Neural crest cell (in vitro differentiated cells): ENCODE results near the gene ADRA2A. TPM values are rescaled to one million over a fixed set of nuclear protein-coding genes. Genes with fewer than 3 reads are reported as not detected.

Experiments
- DNase-seq: peaks from one replicate; pipeline ENCODE4 v3.0.0; 2021; ENCODE audit warnings: low read depth, mixed read lengths, low spot score
- H3K27ac Mint-ChIP-seq: one replicate; pipeline ENCODE4 v1.8.0; 2021; ENCODE audit warnings: mild to moderate bottlenecking, mixed read lengths; ENCODE audit not compliant: unreplicated experiment
- H3K27me3 Mint-ChIP-seq: 2 replicates; pipeline ENCODE4 v1.8.0; 2021; ENCODE audit warnings: low read depth, mild to moderate bottlenecking, mixed read lengths
- H3K36me3 Mint-ChIP-seq: 2 replicates; pipeline ENCODE4 v1.8.0; 2021; ENCODE audit warnings: low read depth, mild to moderate bottlenecking, mixed read lengths
- H3K4me1 Mint-ChIP-seq: 2 replicates; pipeline ENCODE4 v1.8.0; 2021; ENCODE audit warnings: mixed read lengths
- H3K4me3 Mint-ChIP-seq: one replicate; pipeline ENCODE4 v1.8.0; 2021; ENCODE audit warnings: mild to moderate bottlenecking, mixed read lengths
- H3K9me3 Mint-ChIP-seq: 2 replicates; pipeline ENCODE4 v1.8.0; 2021; ENCODE audit warnings: mixed read lengths
- total RNA-seq: library from RNA; stranded (reverse); gene quantifications from 2 replicates; pipeline ENCODE4 v1.2.1, GENCODE V29; 2021
- TF ChIP-seq, protein P1 (sequence below): fragments of 200-600 bp; sonication (generic); conservative IDR thresholded peaks from 2 replicates; pipeline ENCODE4 v1.5.0; 2021; ENCODE audit warnings: antibody characterized with exemption, mild to moderate bottlenecking

ADRA2A gene
- total RNA-seq, 1 donor from 2014 or later: 0.14 TPM

GRCh38 chr10:111107023-111107422, 30.2 kb downstream of the ADRA2A start:
- H3K4me1 Mint-ChIP-seq: no peaks in the 10 kb centered on the region
- TF ChIP-seq, protein P1, sequence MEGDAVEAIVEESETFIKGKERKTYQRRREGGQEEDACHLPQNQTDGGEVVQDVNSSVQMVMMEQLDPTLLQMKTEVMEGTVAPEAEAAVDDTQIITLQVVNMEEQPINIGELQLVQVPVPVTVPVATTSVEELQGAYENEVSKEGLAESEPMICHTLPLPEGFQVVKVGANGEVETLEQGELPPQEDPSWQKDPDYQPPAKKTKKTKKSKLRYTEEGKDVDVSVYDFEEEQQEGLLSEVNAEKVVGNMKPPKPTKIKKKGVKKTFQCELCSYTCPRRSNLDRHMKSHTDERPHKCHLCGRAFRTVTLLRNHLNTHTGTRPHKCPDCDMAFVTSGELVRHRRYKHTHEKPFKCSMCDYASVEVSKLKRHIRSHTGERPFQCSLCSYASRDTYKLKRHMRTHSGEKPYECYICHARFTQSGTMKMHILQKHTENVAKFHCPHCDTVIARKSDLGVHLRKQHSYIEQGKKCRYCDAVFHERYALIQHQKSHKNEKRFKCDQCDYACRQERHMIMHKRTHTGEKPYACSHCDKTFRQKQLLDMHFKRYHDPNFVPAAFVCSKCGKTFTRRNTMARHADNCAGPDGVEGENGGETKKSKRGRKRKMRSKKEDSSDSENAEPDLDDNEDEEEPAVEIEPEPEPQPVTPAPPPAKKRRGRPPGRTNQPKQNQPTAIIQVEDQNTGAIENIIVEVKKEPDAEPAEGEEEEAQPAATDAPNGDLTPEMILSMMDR: no peak
- peaks cover 7% of the 10 kb centered on the region for H3K27me3 Mint-ChIP-seq
- no peak for DNase-seq
- peaks cover 6% of the 10 kb centered on the region for H3K9me3 Mint-ChIP-seq
- no peak overlapping the region for H3K4me3 Mint-ChIP-seq
- H3K27ac Mint-ChIP-seq: no peak overlapping the region
- H3K36me3 Mint-ChIP-seq: no peaks in the 10 kb centered on the region

GRCh38 chr10:111107846-111108245, 31.0 kb downstream of the ADRA2A start:
- H3K36me3 Mint-ChIP-seq: no peaks in the 10 kb centered on the region
- H3K4me3 Mint-ChIP-seq: no peak overlapping the region
- H3K27me3 Mint-ChIP-seq: peaks cover 7% of the 10 kb centered on the region
- H3K9me3 Mint-ChIP-seq: peaks cover 6% of the 10 kb centered on the region
- TF ChIP-seq, protein P1: no peak
- no peak for DNase-seq
- no peak overlapping the region for H3K27ac Mint-ChIP-seq
- no peaks in the 10 kb centered on the region for H3K4me1 Mint-ChIP-seq

GRCh38 chr10:111108441-111108840, 31.6 kb downstream of the ADRA2A start:
- Mint-ChIP-seq H3K4me1 (no peaks in the 10 kb centered on the region), H3K4me3 (no peak overlapping the region), H3K27ac (no peak overlapping the region), H3K9me3 (peaks cover 6% of the 10 kb centered on the region), H3K36me3 (no peaks in the 10 kb centered on the region), H3K27me3 (peaks cover 7% of the 10 kb centered on the region)
- no peak for DNase-seq
- TF ChIP-seq, protein P1: no peak

DNA sequence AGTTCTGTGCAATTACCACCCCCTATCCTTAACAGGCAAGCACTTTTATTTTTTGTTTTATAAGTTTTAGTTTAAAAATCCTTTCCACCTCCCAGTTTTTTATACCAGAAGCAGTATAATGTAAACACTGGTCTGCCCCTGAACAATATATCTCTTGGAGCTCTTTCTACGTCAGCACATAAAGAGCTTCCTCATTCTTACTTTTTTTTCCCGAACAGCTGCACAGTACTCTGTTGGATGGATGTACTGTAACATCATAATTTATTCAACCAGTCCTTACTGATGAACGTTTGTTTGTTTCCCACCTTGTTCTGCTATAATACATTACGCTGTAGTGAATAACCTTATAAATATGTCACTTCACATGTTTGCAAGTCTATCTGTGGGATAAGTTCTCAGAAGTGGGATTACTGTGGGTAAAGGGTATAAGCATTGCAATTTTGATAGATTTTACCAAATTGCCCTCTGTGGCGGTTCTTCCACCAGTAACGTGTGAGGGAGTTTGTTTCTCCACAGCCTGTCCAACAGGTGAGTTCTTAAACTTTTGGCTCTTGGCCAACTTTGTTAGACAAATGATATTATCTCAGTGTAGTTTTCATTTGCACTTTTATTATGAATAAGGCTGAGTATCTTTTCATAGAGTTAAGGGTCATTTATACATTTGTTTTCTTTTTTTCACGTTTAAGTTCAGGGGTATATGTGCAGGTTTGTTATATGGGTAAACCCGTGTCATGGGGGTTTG, 32.8 kb downstream of the ADRA2A start:
- DNase-seq: no peak
- Mint-ChIP-seq H3K4me3 (no peak overlapping the region), H3K9me3 (peaks cover 9% of the 10 kb centered on the region), H3K36me3 (no peaks in the 10 kb centered on the region), H3K27me3 (peaks cover 7% of the 10 kb centered on the region), H3K4me1 (no peaks in the 10 kb centered on the region), H3K27ac (no peak overlapping the region)
- TF ChIP-seq, protein P1: no peak

DNA sequence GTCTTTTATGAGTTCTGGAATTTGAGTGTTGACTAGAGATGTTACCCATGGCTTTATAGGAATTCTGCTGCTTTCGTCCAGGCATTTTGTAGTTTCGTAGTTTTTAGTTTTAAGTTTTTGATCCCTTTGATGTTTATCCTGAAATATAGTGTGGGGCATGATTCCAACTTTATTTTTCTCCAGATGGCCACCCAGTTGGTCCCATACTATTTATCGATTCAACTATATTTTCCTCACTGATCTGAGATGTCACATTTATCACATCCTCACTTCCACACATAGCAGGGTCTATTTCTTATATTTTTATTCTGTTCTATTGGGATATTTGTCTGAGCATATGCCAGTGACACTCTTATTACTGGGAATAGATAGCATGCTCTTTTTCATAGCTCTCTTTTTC, 33.9 kb downstream of the ADRA2A start:
- Mint-ChIP-seq H3K9me3 (peaks cover 6% of the 10 kb centered on the region), H3K4me1 (no peaks in the 10 kb centered on the region), H3K36me3 (no peaks in the 10 kb centered on the region), H3K27me3 (peaks cover 2% of the 10 kb centered on the region), H3K4me3 (no peak overlapping the region), H3K27ac (no peak overlapping the region)
- TF ChIP-seq, protein P1: no peak
- no peak for DNase-seq
